ENCODE data around the gene TACSTD2.

- TF ChIP-seq CTCF (IDR thresholded peaks at IDR 0.05; ENCODE audit: low read depth, low read length, poor library complexity, severe bottlenecking) (no peak), EZH2phosphoT487 (IDR thresholded peaks at IDR 0.05; ENCODE audit: borderline replicate concordance, low read length) (no peak)
Observed at GRCh38 chr1:58626293-58626692, 49.2 kb upstream of the TACSTD2 start.
